GM04503 (cell line): Measurements from ENCODE around the gene HAVCR2.

ENCODE experiments used
- DNase-seq: peaks from one replicate; pipeline ENCODE4 v3.0.0-alpha.2; 2012; ENCODE audit warnings: low read depth

HAVCR2 gene

GRCh38 chr5:157045601-157046000 is 63.2 kb downstream of the HAVCR2 start:
- no peak for DNase-seq

DNA sequence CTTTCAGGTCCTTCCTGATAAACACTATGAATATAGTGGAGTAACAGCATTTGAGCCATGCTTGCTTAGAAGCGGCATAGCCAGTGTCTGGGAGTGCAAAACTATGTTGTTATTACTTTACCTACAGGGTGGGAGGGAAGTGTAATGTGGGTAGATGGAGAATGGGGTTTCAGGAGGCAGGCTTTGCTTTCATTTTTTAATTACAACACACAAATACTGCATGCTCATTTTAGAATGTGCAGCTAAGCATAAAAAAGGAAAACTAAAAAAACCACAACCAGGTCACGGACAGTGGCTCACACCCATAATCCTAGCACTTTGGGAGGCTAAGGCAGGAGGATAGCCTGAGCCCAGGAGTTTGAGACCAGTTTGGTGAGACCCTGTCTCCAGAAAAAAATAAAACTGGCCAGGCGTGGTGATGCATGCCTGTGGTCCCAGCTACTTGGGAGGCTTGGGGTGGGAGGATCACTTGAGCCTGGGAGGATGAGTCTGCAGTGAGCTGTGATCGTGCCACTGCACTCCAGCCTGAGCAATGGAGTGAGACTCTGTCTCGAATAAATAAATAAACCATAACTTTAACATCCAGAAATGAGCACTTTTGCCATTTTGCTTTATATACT is 70.2 kb downstream of the HAVCR2 start:
- DNase-seq = no peak
